Mucosa of descending colon (tissue), 3 donors: ENCODE results near the gene RAB1B. TPM values are rescaled to one million over a fixed set of nuclear protein-coding genes. Genes with fewer than 3 reads are reported as not detected.

Source experiments
- ATAC-seq: fragments of 200-7000 bp; cut with Tn5 transposase; one replicate; pipeline ENCODE4 v1.9.1; 2020; ENCODE audit warnings: mild to moderate bottlenecking, moderate library complexity
- DNase-seq, 3 donors: peaks; one replicate each; pipeline ENCODE4 v3.0.0-alpha.2; 2020
- H3K36me3 ChIP-seq: fragments of 200-600 bp; one replicate; pipeline ENCODE4 v1.8.0; 2021; ENCODE audit warnings: low read depth, mild to moderate bottlenecking
- H3K4me1 ChIP-seq: fragments of 200-600 bp; one replicate; pipeline ENCODE4 v1.8.0; 2021; ENCODE audit warnings: low read depth, mild to moderate bottlenecking
- H3K4me3 ChIP-seq: fragments of 200-600 bp; one replicate; pipeline ENCODE4 v1.8.0; 2021; ENCODE audit warnings: mild to moderate bottlenecking
- H3K9me3 ChIP-seq: fragments of 200-600 bp; one replicate; pipeline ENCODE4 v1.8.0; 2021; ENCODE audit warnings: mild to moderate bottlenecking
- intact Hi-C, 2 donors: fragments of 100-400 bp; cut with DNase I in 1 of 2; cut with micrococcal nuclease in 1 of 2; formaldehyde crosslinking; loops; one replicate each; pipeline versions ENCODE4 v1.11.0 to v1.11.1; 2022; cut with DNase I, micrococcal nuclease
- total RNA-seq, 3 donors: library from RNA; stranded (reverse); fragmentation: NEBNext Ultra II Directional in 2 of 3; extraction: Animal tissue kit (Norgen Biotek cat#: 25700) in 2 of 3; gene quantifications; one replicate each; pipeline versions ENCODE4 v1.2.1 to v1.2.4, GENCODE V29; 2021 to 2023
- TF ChIP-seq, protein P1 (sequence below): fragments of 200-600 bp; IDR thresholded peaks from one replicate; pipeline ENCODE4 v1.8.0; 2022; ENCODE audit warnings: antibody characterized with exemption, mild to moderate bottlenecking
- donor health status: DM: no; HTN: no; CAD: no; lungs with moderate emphysema.
- donor health status: DM: no; HTN: no; CAD: no.
- donor health status: DM: no; HTN: yes; CAD: no.

RAB1B gene
- total RNA-seq, 3 donors from 2014 or later: 154 to 210 (median 191) TPM

DNA sequence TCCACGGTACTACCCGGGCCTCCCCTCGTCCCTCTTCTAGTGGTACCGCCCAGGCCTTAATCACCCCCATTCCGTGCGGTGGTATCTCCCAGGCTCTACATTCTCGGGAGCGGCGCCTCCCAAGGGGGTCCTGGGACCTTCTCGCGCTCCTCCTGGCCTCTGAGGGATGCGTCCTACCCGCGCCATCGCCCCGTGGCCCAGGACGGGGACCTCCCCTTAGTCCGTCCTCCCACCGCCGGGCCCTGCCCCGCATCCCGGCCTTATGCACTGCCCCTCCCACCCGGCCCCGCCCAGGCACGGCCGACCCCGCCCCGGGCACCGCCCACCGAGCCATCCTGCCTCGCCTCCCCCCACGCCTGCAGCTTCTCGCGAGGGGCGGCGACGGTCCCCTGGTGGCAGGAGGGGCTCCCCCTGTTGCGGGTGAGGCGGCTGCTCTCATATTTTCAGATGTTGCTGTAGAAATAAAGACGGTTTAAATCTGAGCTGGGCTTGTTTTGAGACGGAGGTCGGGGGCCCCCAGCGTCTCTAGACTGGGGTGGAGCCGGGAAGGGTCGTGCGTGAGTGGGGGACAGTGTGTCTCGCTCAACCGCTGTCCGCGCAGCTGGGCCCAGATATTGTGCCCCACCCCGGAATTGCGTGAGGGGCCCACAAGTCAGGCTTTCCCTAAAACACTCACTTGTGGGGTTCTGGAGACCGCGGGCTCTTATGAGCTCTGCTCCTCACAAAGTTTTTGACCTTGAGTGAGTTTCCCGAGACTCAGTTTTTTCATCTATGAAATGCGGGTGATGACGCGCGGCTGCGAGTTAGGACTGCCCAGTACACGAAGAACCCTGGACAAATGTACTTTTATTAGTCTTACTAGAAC, 828 bp upstream of the RAB1B start:
- ATAC-seq (peak; percentile 79), DNase-seq (peak; percentile 93 to 94 (median 94))
- intact Hi-C loops: no loop called here
- Histone ChIP-seq H3K4me1 (peaks cover 16% of the 10 kb centered on the region), H3K9me3 (no peaks in the 10 kb centered on the region), H3K4me3 (peak overlapping the region; percentile 88), H3K36me3 (peaks cover 3% of the 10 kb centered on the region)
- TF ChIP-seq, protein P1, sequence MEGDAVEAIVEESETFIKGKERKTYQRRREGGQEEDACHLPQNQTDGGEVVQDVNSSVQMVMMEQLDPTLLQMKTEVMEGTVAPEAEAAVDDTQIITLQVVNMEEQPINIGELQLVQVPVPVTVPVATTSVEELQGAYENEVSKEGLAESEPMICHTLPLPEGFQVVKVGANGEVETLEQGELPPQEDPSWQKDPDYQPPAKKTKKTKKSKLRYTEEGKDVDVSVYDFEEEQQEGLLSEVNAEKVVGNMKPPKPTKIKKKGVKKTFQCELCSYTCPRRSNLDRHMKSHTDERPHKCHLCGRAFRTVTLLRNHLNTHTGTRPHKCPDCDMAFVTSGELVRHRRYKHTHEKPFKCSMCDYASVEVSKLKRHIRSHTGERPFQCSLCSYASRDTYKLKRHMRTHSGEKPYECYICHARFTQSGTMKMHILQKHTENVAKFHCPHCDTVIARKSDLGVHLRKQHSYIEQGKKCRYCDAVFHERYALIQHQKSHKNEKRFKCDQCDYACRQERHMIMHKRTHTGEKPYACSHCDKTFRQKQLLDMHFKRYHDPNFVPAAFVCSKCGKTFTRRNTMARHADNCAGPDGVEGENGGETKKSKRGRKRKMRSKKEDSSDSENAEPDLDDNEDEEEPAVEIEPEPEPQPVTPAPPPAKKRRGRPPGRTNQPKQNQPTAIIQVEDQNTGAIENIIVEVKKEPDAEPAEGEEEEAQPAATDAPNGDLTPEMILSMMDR: no peak

DNA sequence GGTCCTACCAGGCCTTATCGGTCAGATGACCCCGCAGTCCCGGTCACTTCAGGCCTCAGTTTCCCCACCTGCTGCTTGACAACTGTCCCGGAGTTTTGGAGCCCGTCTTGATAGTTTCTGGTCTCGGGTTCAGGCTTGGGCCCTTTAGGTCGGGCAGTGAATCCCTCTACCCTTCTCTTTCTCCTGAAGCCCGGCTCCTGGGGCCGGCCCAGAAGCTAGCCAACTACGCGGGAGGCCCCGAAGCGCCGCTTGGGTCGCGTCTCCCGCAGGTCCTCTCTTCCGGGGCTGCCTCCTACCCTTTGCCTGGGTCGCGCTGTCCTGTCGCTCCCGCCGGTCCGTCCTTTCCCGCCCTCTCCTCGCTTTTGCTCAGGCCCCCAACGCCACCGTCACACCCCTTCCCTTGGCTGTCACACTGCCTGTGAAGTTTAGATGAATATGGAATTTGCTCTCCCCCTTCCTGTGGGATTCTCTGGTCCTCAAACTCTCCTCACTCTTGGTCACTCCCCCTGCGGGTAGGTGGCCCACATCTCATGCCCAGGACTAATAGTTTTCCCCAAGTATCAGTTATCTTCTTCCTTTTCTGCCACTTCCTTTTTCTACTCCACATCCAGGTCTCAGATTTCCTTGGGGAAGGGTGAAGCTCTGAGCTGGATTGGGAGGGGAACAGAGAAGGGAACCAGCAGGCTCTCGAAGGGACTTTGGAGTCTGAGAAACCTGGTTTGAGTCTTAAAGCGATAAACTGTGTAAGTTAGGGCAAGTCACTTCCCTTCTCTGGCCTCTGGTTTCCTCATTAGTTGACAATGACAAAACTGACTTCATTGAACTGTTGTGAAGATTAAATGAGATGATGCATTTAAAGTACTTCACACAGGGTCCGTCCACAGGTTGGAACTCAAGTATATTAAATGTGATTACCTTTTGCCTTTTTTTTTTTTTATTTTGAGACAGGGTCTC, 790 bp downstream of the RAB1B start:
- H3K9me3 ChIP-seq: no peaks in the 10 kb centered on the region
- peaks cover 3% of the 10 kb centered on the region for H3K36me3 ChIP-seq
- peak overlapping the region; percentile 88 for H3K4me3 ChIP-seq
- peaks cover 16% of the 10 kb centered on the region for H3K4me1 ChIP-seq
- intact Hi-C loops: no loop called here
- DNase-seq (peak in 2 of 3 donors; percentile 59 to 70), ATAC-seq (no peak)
- TF ChIP-seq, protein P1: no peak

DNA sequence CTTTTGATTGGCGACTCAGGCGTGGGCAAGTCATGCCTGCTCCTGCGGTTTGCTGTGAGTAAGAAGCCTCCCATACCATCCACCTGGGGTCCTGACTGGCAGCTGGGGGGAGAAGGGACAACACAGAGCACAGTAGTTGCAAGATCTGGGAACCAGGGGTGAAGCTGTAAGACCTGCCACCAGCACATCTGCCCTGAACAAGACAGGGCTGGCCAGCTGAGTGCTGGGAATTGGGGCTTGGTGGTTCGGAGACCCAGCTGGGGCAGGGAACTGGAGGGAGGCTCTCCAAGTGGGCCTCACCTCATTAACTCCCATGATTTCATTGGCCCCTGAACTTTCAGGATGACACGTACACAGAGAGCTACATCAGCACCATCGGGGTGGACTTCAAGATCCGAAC, 3.4 kb downstream of the RAB1B start:
- ATAC-seq: no peak
- TF ChIP-seq, protein P1: no peak

DNA sequence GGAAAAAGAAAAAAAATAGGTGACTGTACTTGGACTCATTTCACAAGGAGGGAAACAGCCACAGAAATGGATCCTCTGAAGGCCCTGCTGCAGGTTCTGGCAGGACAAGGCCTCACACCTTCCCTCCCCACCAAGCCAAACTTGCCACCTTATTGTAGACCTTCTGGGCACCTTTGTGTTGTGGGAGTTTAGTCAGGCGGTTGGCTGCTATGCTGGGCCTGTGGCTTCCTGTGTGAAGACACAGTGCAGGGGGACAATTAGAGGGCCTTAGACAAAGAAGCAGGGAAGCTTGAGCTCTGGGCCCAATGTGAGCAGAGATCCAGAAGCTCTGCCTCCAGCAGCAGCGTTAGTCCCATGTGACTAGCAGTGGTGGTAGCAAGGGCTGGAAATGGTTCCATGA, 4.2 kb downstream of the RAB1B start:
- Histone ChIP-seq H3K4me1 (peaks cover 10% of the 10 kb centered on the region), H3K4me3 (no peak overlapping the region), H3K36me3 (peaks cover 3% of the 10 kb centered on the region), H3K9me3 (no peaks in the 10 kb centered on the region)
- intact Hi-C loops: no loop called here
- no peak for ATAC-seq
- TF ChIP-seq, protein P1: no peak
- DNase-seq: no peak

More for the DNA sequence above, 3.4 kb downstream of the RAB1B start:
- no peak overlapping the region for H3K4me3 ChIP-seq
- H3K9me3 ChIP-seq: no peaks in the 10 kb centered on the region
- no peak for DNase-seq
- peaks cover 12% of the 10 kb centered on the region for H3K4me1 ChIP-seq
- H3K36me3 ChIP-seq: peaks cover 3% of the 10 kb centered on the region
- intact Hi-C loops: no loop called here

DNA sequence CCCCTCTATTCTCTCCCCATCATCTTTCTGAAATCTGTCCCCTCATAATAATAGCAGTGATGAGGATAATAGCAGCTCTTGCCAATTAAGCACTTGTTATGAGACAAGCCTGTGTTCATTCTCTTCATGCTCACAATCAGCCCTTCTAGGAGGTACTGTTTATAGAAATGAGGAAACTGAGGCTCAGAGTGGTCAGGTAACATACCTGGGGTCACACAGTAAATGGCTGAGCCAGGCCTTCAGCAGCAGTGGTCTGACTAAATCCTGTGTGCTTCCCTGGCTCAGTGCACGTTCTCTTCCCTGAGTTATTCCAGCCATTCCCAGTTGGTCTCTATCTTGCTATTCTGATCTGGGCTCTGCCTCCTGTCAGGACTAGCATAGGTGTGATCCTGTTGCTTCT, 5.8 kb downstream of the RAB1B start:
- Histone ChIP-seq H3K4me3 (no peak overlapping the region), H3K36me3 (no peaks in the 10 kb centered on the region), H3K9me3 (no peaks in the 10 kb centered on the region), H3K4me1 (peaks cover 12% of the 10 kb centered on the region)
- ATAC-seq (no peak), DNase-seq (no peak)
- intact Hi-C loops: no loop called here
- TF ChIP-seq, protein P1: no peak
